WTC11 (cell line): Measurements from ENCODE around the gene CST9L.

Experiments used
- JUN ChIP-seq: sonication (generic); formaldehyde crosslinking; IDR thresholded peaks from 2 replicates; pipeline ENCODE4 v1.8.0; 2023; ENCODE audit warnings: mild to moderate bottlenecking, missing genetic modification reagents
- SP1 ChIP-seq: sonication (generic); formaldehyde crosslinking; conservative IDR thresholded peaks from 2 replicates; pipeline ENCODE4 v1.8.1; 2022; ENCODE audit warnings: missing genetic modification reagents
- TF ChIP-seq, protein P1 (sequence below): sonication (generic); formaldehyde crosslinking; IDR thresholded peaks from 2 replicates; pipeline ENCODE4 v1.8.0; 2022; ENCODE audit warnings: mild to moderate bottlenecking, missing genetic modification reagents
- TF ChIP-seq, protein P2 (sequence below): fragments of 200-600 bp; IDR thresholded peaks from 2 replicates; pipeline ENCODE4 v1.8.0; 2022; ENCODE audit warnings: antibody characterized with exemption
- TF ChIP-seq, protein P3 (sequence below): sonication (generic); formaldehyde crosslinking; IDR thresholded peaks from 2 replicates; pipeline ENCODE4 v1.8.1; 2022; ENCODE audit warnings: low read depth, mild to moderate bottlenecking, moderate library complexity, missing genetic modification reagents, borderline replicate concordance

DNA sequence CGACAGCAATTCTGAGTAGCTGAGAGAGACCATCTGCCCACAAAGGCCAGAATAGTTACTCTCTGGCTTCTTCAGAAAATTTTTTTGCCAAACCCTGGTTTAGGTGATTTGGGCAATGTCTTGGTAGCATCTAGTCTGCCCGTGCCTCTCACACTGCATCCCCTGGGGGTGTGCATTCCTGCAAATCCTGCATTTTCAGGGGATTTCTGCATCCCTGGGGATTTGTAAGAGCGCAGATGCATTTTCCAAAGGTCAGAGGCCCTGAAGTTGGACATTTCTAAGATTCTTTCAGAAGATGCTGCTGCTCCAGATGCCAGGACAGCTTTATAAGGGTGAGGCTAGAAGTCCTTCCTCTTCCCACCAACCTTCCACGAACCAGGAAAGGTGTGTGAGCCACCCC is 33.4 kb upstream of the CST9L start:
- TF ChIP-seq SP1 (no peak), JUN (no peak)
- TF ChIP-seq, protein P1, sequence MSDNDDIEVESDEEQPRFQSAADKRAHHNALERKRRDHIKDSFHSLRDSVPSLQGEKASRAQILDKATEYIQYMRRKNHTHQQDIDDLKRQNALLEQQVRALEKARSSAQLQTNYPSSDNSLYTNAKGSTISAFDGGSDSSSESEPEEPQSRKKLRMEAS = no peak
- TF ChIP-seq, protein P2, sequence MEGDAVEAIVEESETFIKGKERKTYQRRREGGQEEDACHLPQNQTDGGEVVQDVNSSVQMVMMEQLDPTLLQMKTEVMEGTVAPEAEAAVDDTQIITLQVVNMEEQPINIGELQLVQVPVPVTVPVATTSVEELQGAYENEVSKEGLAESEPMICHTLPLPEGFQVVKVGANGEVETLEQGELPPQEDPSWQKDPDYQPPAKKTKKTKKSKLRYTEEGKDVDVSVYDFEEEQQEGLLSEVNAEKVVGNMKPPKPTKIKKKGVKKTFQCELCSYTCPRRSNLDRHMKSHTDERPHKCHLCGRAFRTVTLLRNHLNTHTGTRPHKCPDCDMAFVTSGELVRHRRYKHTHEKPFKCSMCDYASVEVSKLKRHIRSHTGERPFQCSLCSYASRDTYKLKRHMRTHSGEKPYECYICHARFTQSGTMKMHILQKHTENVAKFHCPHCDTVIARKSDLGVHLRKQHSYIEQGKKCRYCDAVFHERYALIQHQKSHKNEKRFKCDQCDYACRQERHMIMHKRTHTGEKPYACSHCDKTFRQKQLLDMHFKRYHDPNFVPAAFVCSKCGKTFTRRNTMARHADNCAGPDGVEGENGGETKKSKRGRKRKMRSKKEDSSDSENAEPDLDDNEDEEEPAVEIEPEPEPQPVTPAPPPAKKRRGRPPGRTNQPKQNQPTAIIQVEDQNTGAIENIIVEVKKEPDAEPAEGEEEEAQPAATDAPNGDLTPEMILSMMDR = no peak
- TF ChIP-seq, protein P3, sequence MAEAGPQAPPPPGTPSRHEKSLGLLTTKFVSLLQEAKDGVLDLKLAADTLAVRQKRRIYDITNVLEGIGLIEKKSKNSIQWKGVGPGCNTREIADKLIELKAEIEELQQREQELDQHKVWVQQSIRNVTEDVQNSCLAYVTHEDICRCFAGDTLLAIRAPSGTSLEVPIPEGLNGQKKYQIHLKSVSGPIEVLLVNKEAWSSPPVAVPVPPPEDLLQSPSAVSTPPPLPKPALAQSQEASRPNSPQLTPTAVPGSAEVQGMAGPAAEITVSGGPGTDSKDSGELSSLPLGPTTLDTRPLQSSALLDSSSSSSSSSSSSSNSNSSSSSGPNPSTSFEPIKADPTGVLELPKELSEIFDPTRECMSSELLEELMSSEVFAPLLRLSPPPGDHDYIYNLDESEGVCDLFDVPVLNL = no peak
